HepG2 (cell line): ENCODE results near the gene NOP9. TPM values are rescaled to one million over a fixed set of nuclear protein-coding genes. Genes with fewer than 3 reads are reported as not detected.

Source experiments
- ATAC-seq: fragments of 200-7000 bp; cut with Tn5 transposase; 3 replicates; pipeline ENCODE4 v1.9.1; 2020; ENCODE audit warnings: mild to moderate bottlenecking, moderate library complexity
- BruUV-seq: library from RNA; stranded (reverse); fragments of 400-500 nt; replicated peaks from 2 replicates; lab custom pipeline; 2021; lab: Mats Ljungman, UMichigan
- CTCF ChIA-PET: fragments of 300-600 bp; formaldehyde crosslinking; extraction: SDS; loops from one replicate; lab custom pipeline; 2021; ENCODE audit warnings: low total read pairs, inconsistent platforms, low intra/inter-chr PET ratio; lab: Yijun Ruan, JAX
- POLR2A ChIA-PET: fragments of 350-600 bp; sonication (Branson Sonifier 250); formaldehyde crosslinking; loops from one replicate; lab custom pipeline; 2020; ENCODE audit warnings: antibody characterized with exemption, inconsistent platforms; lab: Yijun Ruan, JAX
- DNase-seq: peaks from one replicate; pipeline ENCODE4 v3.0.0-alpha.2; 2015; ENCODE audit warnings: low spot score
- FAIRE-seq: peaks from 3 replicates; lab custom pipeline; 2011; peaks lifted over from hg19 to GRCh38; lab: Jason Lieb, UNC
- H2AFZ ChIP-seq: one replicate; pipeline ENCODE4 v1.6.1; 2011; ENCODE audit warnings: low read length, inconsistent platforms
- H3K27ac ChIP-seq: fragments of 300-600 bp; 3 replicates; pipeline ENCODE4 v1.8.0; 2011; ENCODE audit warnings: mixed run types, mild to moderate bottlenecking, mixed read lengths, low read length, inconsistent platforms; ENCODE audit not compliant: insufficient read depth; ENCODE audit errors: extremely low read length
- H3K27me3 ChIP-seq, 2 experiments: fragments of 200-600 bp in 1 of 2; 2 replicates in 1 of 2; 3 replicates in 1 of 2; pipeline versions ENCODE4 v1.6.0 to v1.8.0; 2011; ENCODE audit warnings: low read length in 2 of 2, mild to moderate bottlenecking in 2 of 2, moderate library complexity in 2 of 2, inconsistent platforms in 1 of 2; ENCODE audit not compliant: insufficient read depth in 2 of 2, control insufficient read depth in 1 of 2
- H3K36me3 ChIP-seq, 2 experiments: fragments of 200-600 bp in 1 of 2; replicated peaks in 1 of 2; 2 replicates in 1 of 2; 3 replicates in 1 of 2; pipeline versions ENCODE4 v1.5.1 to v1.8.0; 2011; ENCODE audit warnings: low read length in 2 of 2, inconsistent platforms in 1 of 2; ENCODE audit not compliant: insufficient read depth in 2 of 2, control insufficient read depth in 1 of 2
- H3K4me1 ChIP-seq: 2 replicates; pipeline ENCODE4 v1.5.1; 2012; ENCODE audit warnings: low read length, inconsistent platforms; ENCODE audit not compliant: insufficient read depth
- H3K4me2 ChIP-seq: 2 replicates; pipeline ENCODE4 v1.6.0; 2011; ENCODE audit warnings: low read depth, low read length, inconsistent platforms
- H3K4me3 ChIP-seq, 3 experiments: fragments of 200-600 bp in 1 of 3; sonication (generic), shearing (Covaris generic) in 1 of 3; replicated peaks in 1 of 3; 2 replicates each; pipeline ENCODE4 v1.5.1; 2011 to 2016; ENCODE audit warnings: low read length in 3 of 3, inconsistent platforms in 2 of 3, low read depth in 2 of 3, mild to moderate bottlenecking in 2 of 3, control low read depth in 1 of 3, mixed read lengths in 1 of 3; ENCODE audit not compliant: insufficient read depth in 1 of 3
- H3K79me2 ChIP-seq: one replicate; pipeline ENCODE4 v1.6.1; 2011; ENCODE audit warnings: low read length, inconsistent platforms; ENCODE audit not compliant: insufficient read depth
- H3K9ac ChIP-seq: 2 replicates; pipeline ENCODE4 v1.6.0; 2011; ENCODE audit warnings: mild to moderate bottlenecking, low read depth, low read length, inconsistent platforms; ENCODE audit not compliant: insufficient read depth
- H3K9me3 ChIP-seq: 2 replicates; pipeline ENCODE4 v1.5.1; 2012; ENCODE audit warnings: mild to moderate bottlenecking, low read length
- H4K20me1 ChIP-seq: 2 replicates; pipeline ENCODE4 v1.6.0; 2011; ENCODE audit warnings: inconsistent platforms, mild to moderate bottlenecking, low read length, moderate library complexity; ENCODE audit not compliant: insufficient read depth
- ARID3A ChIP-seq: IDR thresholded peaks from 2 replicates; pipeline ENCODE4 v1.6.1; 2012; ENCODE audit warnings: low read depth, low read length, improper control_type of control experiment
- ELF3 ChIP-seq: IDR thresholded peaks from 2 replicates; pipeline ENCODE4 v1.6.1; 2016; ENCODE audit warnings: missing genetic modification reagents, missing compliant biosample characterization
- LCORL ChIP-seq, 2 experiments: fragments of 450-650 bp in 1 of 2; sonication (generic) in 1 of 2; formaldehyde crosslinking in 1 of 2; IDR thresholded peaks; 2 replicates each; pipeline versions ENCODE4 v1.5.0 to v1.6.1; 2017 to 2020; ENCODE audit warnings: antibody characterized with exemption in 1 of 2, missing genetic modification reagents in 1 of 2
- MED13 ChIP-seq: sonication (generic); formaldehyde crosslinking; IDR thresholded peaks from 2 replicates; pipeline ENCODE4 v1.5.0; 2020; ENCODE audit warnings: missing genetic modification reagents
- ZNF121 ChIP-seq: sonication (generic); formaldehyde crosslinking; IDR thresholded peaks from 2 replicates; pipeline ENCODE4 v1.5.0; 2020; ENCODE audit warnings: mild to moderate bottlenecking, missing genetic modification reagents
- ZNF281 ChIP-seq: sonication (generic); formaldehyde crosslinking; IDR thresholded peaks from 2 replicates; pipeline ENCODE4 v1.4.0; 2020; ENCODE audit warnings: missing genetic modification reagents, borderline replicate concordance
- ZNF30 ChIP-seq: sonication (generic); formaldehyde crosslinking; IDR thresholded peaks from 2 replicates; pipeline ENCODE4 v1.5.0; 2020; ENCODE audit warnings: mild to moderate bottlenecking, missing genetic modification reagents
- ZNF550 ChIP-seq: sonication (generic); formaldehyde crosslinking; IDR thresholded peaks from 2 replicates; pipeline ENCODE4 v1.4.0; 2020; ENCODE audit warnings: mild to moderate bottlenecking, missing genetic modification reagents, borderline replicate concordance
- ZNF558 ChIP-seq: sonication (generic); formaldehyde crosslinking; IDR thresholded peaks from 2 replicates; pipeline ENCODE4 v1.9.0; 2022; ENCODE audit warnings: mild to moderate bottlenecking, missing genetic modification reagents, borderline replicate concordance
- WGBS: methylation state at CpG from one replicate; pipeline ENCODE4 v1.1.6; 2017; ENCODE audit warnings: low lambda C conversion rate; 5-methylcytosine and 5-hydroxymethylcytosine counted together
- in situ Hi-C: cut with HindIII; loops from 2 replicates; pipeline ENCODE4 v1.10.0; 2017; ENCODE audit warnings: low pct_unique_long_range_greater_than_20kb; ENCODE audit not compliant: extremely low pct_ligation_motif_present
- intact Hi-C: fragments of 100-400 bp; cut with micrococcal nuclease; formaldehyde crosslinking; loops from one replicate; pipeline ENCODE4 v1.10.0; 2022; ENCODE audit not compliant: unreplicated experiment
- polyA plus RNA-seq, 8 experiments: library from polyadenylated mRNA; depleted of rRNA in 3 of 8; stranded (reverse) in 7 of 8; unstranded in 1 of 8; fragments of >200 nt; fragmentation: Illumina TruSeq in 4 of 8; extraction: Trizol in 4 of 8; gene quantifications; 2 replicates each; pipeline versions ENCODE4 v1.2.1 to v1.2.3, GENCODE V29; 2011 to 2016; ENCODE audit warnings: low read depth in 4 of 8, missing spikeins in 1 of 8, mixed read lengths in 1 of 8; ENCODE audit not compliant: insufficient read depth in 1 of 8
- total RNA-seq, 5 experiments: library from RNA; depleted of rRNA; stranded (reverse); fragments of >200 nt; fragmentation: Illumina TruSeq; extraction: Trizol; gene quantifications; 2 replicates each; pipeline ENCODE4 v1.2.3, GENCODE V29; 2016; ENCODE audit warnings: low read depth in 1 of 5

Gene NOP9
- total and polyA plus RNA-seq, 2 of the 13 experiments (the other 11 are each of a cell fraction or from before 2014, with no cell fraction given) = 24.5 to 61.6 TPM

GRCh38 chr14:24293525-24293924, 6.1 kb upstream of the NOP9 start:
- Histone ChIP-seq H3K36me3 (peaks cover 50 to 69% of the 10 kb centered on the region in 2 experiments), H3K79me2 (peaks cover 11% of the 10 kb centered on the region), H4K20me1 (no peaks in the 10 kb centered on the region), H3K4me2 (no peak overlapping the region), H3K27ac (no peak overlapping the region), H2AFZ (no peak overlapping the region), H3K4me3 (no peak overlapping the region), H3K27me3 (no peaks in the 10 kb centered on the region), H3K4me1 (peaks cover 33% of the 10 kb centered on the region), H3K9me3 (no peaks in the 10 kb centered on the region), H3K9ac (no peak overlapping the region)
- WGBS = 95% methylated on average over 2 of the region's 2 CpGs
- intact Hi-C loops (loop anchor here (10.0 kb wide), 1 partner anchor 989 kb away; the partner anchor contains the start of genes BCL2L2 and PPP1R3E), in situ Hi-C loops (no loop called here)
- no peak for ATAC-seq
- no peak for FAIRE-seq
- DNase-seq = no peak
- BruUV-seq = no TSS peak
- CTCF ChIA-PET = no interaction called here
- TF ChIP-seq LCORL (IDR thresholded peaks at IDR 0.05) (no peak), LCORL (CRISPR knock-in tag; IDR thresholded peaks at IDR 0.05) (no peak), ZNF550 (CRISPR knock-in tag) (peak; percentile 51; the same call in 1 of the 2 replicates), ZNF121 (CRISPR knock-in tag) (peak; percentile 53; the same call in 1 of the 2 replicates), ZNF558 (CRISPR knock-in tag) (no peak)
- POLR2A ChIA-PET = interaction anchor here (1.4 to 24.7 kb wide), 4 partner anchors 15 to 53 kb away, joined by 4 to 850 read pairs (median 25); partner anchors contain the start of genes GMPR2, NEDD8, RABGGTA and TINF2

GRCh38 chr14:24296341-24297157, 3.1 kb upstream of the NOP9 start:
- WGBS = 79% methylated on average over 12 of the region's 12 CpGs
- in situ Hi-C loops (loop anchor here (5.0 kb wide), 1 partner anchor 54 kb away; the partner anchor contains the start of gene TINF2), intact Hi-C loops (loop anchor here (1.0 to 10.0 kb wide), 7 partner anchors 25 to 992 kb away; partner anchors contain the start of genes BCL2L2, MDP1, PPP1R3E and RABGGTA)
- H3K79me2 ChIP-seq = peaks cover 35% of the 10 kb centered on the region
- H4K20me1 ChIP-seq = 0 out of 2 replicates have a peak, but pooled peaks cover 4% of the 10 kb centered on the region
- no peaks in the 10 kb centered on the region for H3K9me3 ChIP-seq
- peak; percentile 78 for FAIRE-seq
- H3K4me1 ChIP-seq = peaks cover 47% of the 10 kb centered on the region
- H2AFZ ChIP-seq = no peak overlapping the region
- BruUV-seq = no TSS peak
- no peak overlapping the region; a peak in 1 of 6 replicates for H3K4me3 ChIP-seq
- peak; percentile 59 for ATAC-seq
- peaks cover 29 to 48% of the 10 kb centered on the region in 2 experiments for H3K36me3 ChIP-seq
- peak overlapping the region; percentile 2 for H3K27ac ChIP-seq
- peak overlapping the region; percentile 34 for H3K4me2 ChIP-seq
- no peak overlapping the region for H3K9ac ChIP-seq
- ChIA-PET CTCF (interaction anchor here (1.0 to 5.7 kb wide), 13 partner anchors 9 to 283 kb away, joined by 3 to 217 read pairs (median 9); partner anchors contain the start of genes CHMP4A, CIDEB, LTB4R2 and MDP1), POLR2A (interaction anchor here (0.8 to 24.7 kb wide), 11 partner anchors 14 to 182 kb away, joined by 3 to 850 read pairs (median 13); partner anchors contain the start of genes CHMP4A, CIDEB, DCAF11 and EMC9)
- peak; percentile 90 for DNase-seq
- H3K27me3 ChIP-seq = no peaks in the 10 kb centered on the region; a peak in 1 of 5 replicates
- peak; percentile 56; the same call in 1 of the 2 replicates for TF ChIP-seq ARID3A
- peak; percentile 66; the same call in 1 of the 2 replicates for TF ChIP-seq ELF3 (CRISPR knock-in tag)
- no peak for TF ChIP-seq MED13
- TF ChIP-seq ZNF30 (CRISPR knock-in tag) = no peak
- TF ChIP-seq ZNF281 (CRISPR knock-in tag) = peak; percentile 8; the same call in 1 of the 2 replicates
